MCF 10A (cell line): ENCODE data around the gene PAGE1. TPM values are rescaled to one million over a fixed set of nuclear protein-coding genes. Genes with fewer than 3 reads are reported as not detected.

ENCODE experiments used
- BruUV-seq: library from RNA; stranded (reverse); fragments of 400-500 nt; replicated peaks from 2 replicates; lab custom pipeline; 2021; lab: Mats Ljungman, UMichigan
- CTCF ChIA-PET: fragments of 300-600 bp; sonication (Branson Sonifier 250); formaldehyde crosslinking; extraction: SDS; loops from one replicate; lab custom pipeline; 2021; ENCODE audit warnings: antibody characterized with exemption, inconsistent platforms; lab: Yijun Ruan, JAX
- POLR2A ChIA-PET: fragments of 300-600, 350-650 bp; sonication (Branson Sonifier 250); formaldehyde crosslinking; extraction: SDS; loops from one replicate; lab custom pipeline; 2020; ENCODE audit warnings: antibody characterized with exemption, inconsistent platforms; lab: Yijun Ruan, JAX
- DNase-seq: peaks from one replicate; pipeline ENCODE4 v3.0.0-alpha.2; 2018; ENCODE audit not compliant: unreplicated experiment
- H3K27ac Mint-ChIP-seq: one replicate; pipeline ENCODE4 v1.8.0; 2022; ENCODE audit warnings: mild to moderate bottlenecking, low read depth, mixed read lengths; ENCODE audit not compliant: unreplicated experiment
- H3K27me3 Mint-ChIP-seq: one replicate; pipeline ENCODE4 v1.8.0; 2022; ENCODE audit warnings: mixed read lengths; ENCODE audit not compliant: insufficient read depth, unreplicated experiment
- H3K36me3 Mint-ChIP-seq: one replicate; pipeline ENCODE4 v1.8.0; 2022; ENCODE audit warnings: mild to moderate bottlenecking, moderate library complexity, mixed read lengths; ENCODE audit not compliant: insufficient read depth, unreplicated experiment
- H3K4me1 Mint-ChIP-seq: one replicate; pipeline ENCODE4 v1.8.0; 2022; ENCODE audit warnings: mixed read lengths; ENCODE audit not compliant: insufficient read depth, unreplicated experiment
- H3K4me3 Mint-ChIP-seq: one replicate; pipeline ENCODE4 v1.8.0; 2022; ENCODE audit warnings: mild to moderate bottlenecking, moderate library complexity, mixed read lengths; ENCODE audit not compliant: unreplicated experiment
- H3K9me3 Mint-ChIP-seq: one replicate; pipeline ENCODE4 v1.8.0; 2022; ENCODE audit warnings: mixed read lengths; ENCODE audit not compliant: unreplicated experiment
- CTCF ChIP-seq: fragments of 200-600 bp; IDR thresholded peaks from one replicate; pipeline ENCODE4 v1.8.0; 2022; ENCODE audit warnings: antibody characterized with exemption, mild to moderate bottlenecking; ENCODE audit not compliant: unreplicated experiment
- intact Hi-C: fragments of 100-400 bp; cut with micrococcal nuclease; formaldehyde crosslinking; loops from 2 replicates; pipeline ENCODE4 v1.14.1; 2022
- total RNA-seq: library from RNA; stranded (reverse); gene quantifications from 2 replicates; pipeline ENCODE4 v1.2.3, GENCODE V29; 2022

The PAGE1 gene
- total RNA-seq, 1 experiment from 2014 or later, result not detected

- Mint-ChIP-seq H3K4me3 (no peak overlapping the region), H3K36me3 (no peaks in the 10 kb centered on the region), H3K4me1 (no peaks in the 10 kb centered on the region), H3K27ac (no peak overlapping the region), H3K9me3 (no peaks in the 10 kb centered on the region), H3K27me3 (peaks cover 14% of the 10 kb centered on the region)
- ChIA-PET POLR2A (no interaction called here), CTCF (no interaction called here)
- intact Hi-C loops, result no loop called here
- no peak for DNase-seq
- TF ChIP-seq CTCF, result no peak
- no TSS peak for BruUV-seq
Observed at GRCh38 chrX:49659771-49660170, 36.0 kb downstream of the PAGE1 start.

- Mint-ChIP-seq H3K27me3 (peaks cover 19% of the 10 kb centered on the region), H3K4me3 (no peak overlapping the region), H3K4me1 (no peaks in the 10 kb centered on the region), H3K9me3 (no peaks in the 10 kb centered on the region), H3K36me3 (no peaks in the 10 kb centered on the region), H3K27ac (no peak overlapping the region)
- no peak for DNase-seq
- intact Hi-C loops, result no loop called here
- CTCF ChIA-PET, result no interaction called here
- POLR2A ChIA-PET, result no interaction called here
- BruUV-seq, result no TSS peak
- TF ChIP-seq CTCF, result no peak
Observed at GRCh38 chrX:49656533-49656932, 39.3 kb downstream of the PAGE1 start.

DNA sequence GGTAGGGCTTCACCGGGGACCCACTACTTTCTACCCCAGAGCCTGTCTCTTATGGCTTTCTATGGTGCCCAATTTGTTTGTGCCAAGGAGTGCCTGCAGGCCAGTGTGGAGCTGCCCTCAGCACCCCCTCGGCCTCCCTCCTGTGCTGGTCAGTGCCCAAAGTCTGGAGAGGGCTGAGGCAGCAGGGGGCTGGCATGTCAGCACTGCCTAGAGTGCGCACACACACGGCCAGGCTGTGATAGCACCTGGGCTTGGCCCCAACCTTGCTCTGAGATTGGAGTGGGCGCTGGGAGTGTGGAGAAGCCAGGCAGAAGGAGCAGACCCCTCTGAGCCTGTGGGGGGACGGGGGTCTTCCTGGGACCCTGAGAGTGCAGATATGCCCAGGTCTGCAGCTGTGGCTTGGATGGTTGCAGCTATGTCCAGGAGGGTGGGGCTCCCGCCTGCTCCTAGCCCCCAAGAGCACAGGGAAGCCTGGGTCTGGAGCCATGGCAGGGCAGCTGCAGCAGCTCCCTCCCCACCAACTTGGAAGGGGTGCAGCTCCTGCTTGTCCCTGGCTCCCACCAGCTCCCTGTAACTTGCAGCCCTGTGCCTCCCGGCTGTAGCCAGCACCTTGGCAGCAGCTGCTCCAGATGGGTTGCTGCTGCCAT lies 50.7 kb downstream of the PAGE1 start:
- intact Hi-C loops, result no loop called here
- no TSS peak for BruUV-seq

More for the DNA sequence above, 50.7 kb downstream of the PAGE1 start:
- no peak overlapping the region for H3K27ac Mint-ChIP-seq
- no peaks in the 10 kb centered on the region for H3K9me3 Mint-ChIP-seq
- peaks cover 12% of the 10 kb centered on the region for H3K27me3 Mint-ChIP-seq
- no peak for DNase-seq
- no peak overlapping the region for H3K4me3 Mint-ChIP-seq
- POLR2A ChIA-PET, result no interaction called here
- H3K36me3 Mint-ChIP-seq, result no peaks in the 10 kb centered on the region
- no peaks in the 10 kb centered on the region for H3K4me1 Mint-ChIP-seq
- TF ChIP-seq CTCF, result no peak
- CTCF ChIA-PET, result no interaction called here

Other genes with a start within 250 kb of the PAGE1 start
- not detected in 2 replicates for gene GAGE12C, start 163.8 kb downstream of the PAGE1 start, total RNA-seq
- gene GAGE12D, start 154.3 kb downstream of the PAGE1 start, total RNA-seq, result not detected in 2 replicates
- gene GAGE12E, start 144.7 kb downstream of the PAGE1 start, total RNA-seq, result not detected in 2 replicates
- gene GAGE12F, start 135.1 kb downstream of the PAGE1 start, total RNA-seq, result not detected in 2 replicates
- gene GAGE12G, start 125.6 kb downstream of the PAGE1 start, total RNA-seq, result not detected in 2 replicates
- gene GAGE12H, start 116.0 kb downstream of the PAGE1 start, total RNA-seq, result not detected in 2 replicates
- gene GAGE2A, start 106.5 kb downstream of the PAGE1 start, total RNA-seq, result not detected in 2 replicates
- not detected in 2 replicates for gene GAGE1, start 97.0 kb downstream of the PAGE1 start, total RNA-seq
- not detected in 2 replicates for gene PAGE4, start 133.3 kb upstream of the PAGE1 start, total RNA-seq
- 0.93 and 1.1 TPM in 2 replicates for gene USP27X, start 183.5 kb upstream of the PAGE1 start, total RNA-seq
- 4.9 and 6.7 TPM in 2 replicates for gene CLCN5, start 226.6 kb upstream of the PAGE1 start, total RNA-seq